Uterus (tissue), 4 donors: ENCODE measurements around the gene SIDT1. TPM values are rescaled to one million over a fixed set of nuclear protein-coding genes. Genes with fewer than 3 reads are reported as not detected.

Experiments used
- DNase-seq, 2 donors: peaks; one replicate each; pipeline ENCODE4 v3.0.0-alpha.2; 2019 to 2020
- H3K27ac ChIP-seq, 2 donors: fragments of 200-600 bp; sonication (generic); 1 replicate in 1 of 2; 2 replicates in 1 of 2; pipeline ENCODE4 v1.5.1; 2016 to 2018
- H3K27me3 ChIP-seq, 2 donors: fragments of 200-600 bp; sonication (generic); one replicate each; pipeline ENCODE4 v1.5.1; 2018 to 2019; ENCODE audit warnings: control low read depth in 1 of 2
- H3K36me3 ChIP-seq, 2 donors: fragments of 200-600 bp; sonication (generic); one replicate each; pipeline ENCODE4 v1.5.1; 2019; ENCODE audit warnings: control low read depth in 1 of 2
- H3K4me1 ChIP-seq, 2 donors: fragments of 200-600 bp; sonication (generic); one replicate each; pipeline ENCODE4 v1.5.1; 2018 to 2019; ENCODE audit warnings: control low read depth in 1 of 2
- H3K4me3 ChIP-seq, 2 donors: fragments of 200-600 bp; sonication (generic); 1 replicate in 1 of 2; 2 replicates in 1 of 2; pipeline ENCODE4 v1.5.1; 2018 to 2019; ENCODE audit warnings: mild to moderate bottlenecking in 1 of 2
- H3K9me3 ChIP-seq, 2 donors: fragments of 200-600 bp; sonication (generic); one replicate each; pipeline ENCODE4 v1.5.1; 2019; ENCODE audit warnings: control low read depth in 1 of 2
- CTCF ChIP-seq, 4 experiments: fragments of 200-600 bp in 2 of 4; fragments of 450-650 bp in 2 of 4; sonication (generic) in 2 of 4; IDR thresholded peaks; one replicate each; pipeline ENCODE4 v1.5.1; 2016 to 2019; ENCODE audit warnings: antibody characterized with exemption in 4 of 4, mild to moderate bottlenecking in 2 of 4, moderate library complexity in 1 of 4
- POLR2A ChIP-seq, 2 donors: fragments of 450-650 bp; IDR thresholded peaks; one replicate each; pipeline ENCODE4 v1.6.1; 2016; ENCODE audit warnings: antibody characterized with exemption in 2 of 2, mild to moderate bottlenecking in 1 of 2, moderate library complexity in 1 of 2
- intact Hi-C: fragments of 100-400 bp; cut with DNase I; formaldehyde crosslinking; loops from one replicate; pipeline ENCODE4 v1.15.1; 2023; ENCODE audit warnings: low total_unique reads
- total RNA-seq, 4 donors: library from RNA; depleted of rRNA in 3 of 4; stranded (reverse); fragments of >200 nt in 3 of 4; gene quantifications; one replicate each; pipeline versions ENCODE4 v1.1.0 to v1.2.4, GENCODE V29; 2014 to 2023
- donor health status: DM: yes; HTN: yes; CAD: no.

The SIDT1 gene
- total RNA-seq, 4 donors from 2014 or later = 1.8 to 3.7 TPM; not detected in 2

- Histone ChIP-seq H3K9me3 (no peaks in the 10 kb centered on the region), H3K4me1 (no peaks in the 10 kb centered on the region), H3K27ac (no peak overlapping the region), H3K27me3 (no peaks in the 10 kb centered on the region), H3K36me3 (no peaks in the 10 kb centered on the region), H3K4me3 (no peak overlapping the region)
- no peak for DNase-seq
- TF ChIP-seq CTCF (IDR thresholded peaks at IDR 0.05) (no peak), POLR2A (IDR thresholded peaks at IDR 0.05) (no peak)
- intact Hi-C loops = no loop called here
Observed at GRCh38 chr3:113559009-113559408, 26.7 kb downstream of the SIDT1 start.

GRCh38 chr3:113560271-113560670, 27.9 kb downstream of the SIDT1 start:
- Histone ChIP-seq H3K4me3 (no peak overlapping the region), H3K27me3 (no peaks in the 10 kb centered on the region), H3K9me3 (no peaks in the 10 kb centered on the region), H3K4me1 (no peaks in the 10 kb centered on the region), H3K36me3 (no peaks in the 10 kb centered on the region), H3K27ac (no peak overlapping the region)
- TF ChIP-seq POLR2A (IDR thresholded peaks at IDR 0.05) = no peak
- no peak for TF ChIP-seq CTCF (IDR thresholded peaks at IDR 0.05)
- no peak for DNase-seq
- intact Hi-C loops = no loop called here

GRCh38 chr3:113560831-113561623, 28.7 kb downstream of the SIDT1 start:
- H3K4me3 ChIP-seq = no peak overlapping the region
- intact Hi-C loops = no loop called here
- TF ChIP-seq CTCF (IDR thresholded peaks at IDR 0.05) = no peak
- no peak for TF ChIP-seq POLR2A (IDR thresholded peaks at IDR 0.05)
- no peaks in the 10 kb centered on the region for H3K4me1 ChIP-seq
- no peaks in the 10 kb centered on the region for H3K9me3 ChIP-seq
- DNase-seq = no peak
- no peak overlapping the region for H3K27ac ChIP-seq
- no peaks in the 10 kb centered on the region for H3K36me3 ChIP-seq
- no peaks in the 10 kb centered on the region for H3K27me3 ChIP-seq

- no peaks in the 10 kb centered on the region for H3K4me1 ChIP-seq
- intact Hi-C loops = no loop called here
- H3K9me3 ChIP-seq = no peaks in the 10 kb centered on the region
- no peaks in the 10 kb centered on the region for H3K27me3 ChIP-seq
- no peak for DNase-seq
- H3K27ac ChIP-seq = no peak overlapping the region
- no peaks in the 10 kb centered on the region for H3K36me3 ChIP-seq
- no peak overlapping the region for H3K4me3 ChIP-seq
- no peak for TF ChIP-seq CTCF (IDR thresholded peaks at IDR 0.05)
- TF ChIP-seq POLR2A (IDR thresholded peaks at IDR 0.05) = no peak
Observed at GRCh38 chr3:113565555-113565954, 33.2 kb downstream of the SIDT1 start.

GRCh38 chr3:113570158-113570557, 37.8 kb downstream of the SIDT1 start:
- intact Hi-C loops = no loop called here
- Histone ChIP-seq H3K36me3 (no peaks in the 10 kb centered on the region), H3K27me3 (no peaks in the 10 kb centered on the region), H3K4me1 (no peaks in the 10 kb centered on the region), H3K9me3 (no peaks in the 10 kb centered on the region), H3K4me3 (no peak overlapping the region), H3K27ac (no peak overlapping the region)
- TF ChIP-seq CTCF (IDR thresholded peaks at IDR 0.05) (no peak), POLR2A (IDR thresholded peaks at IDR 0.05) (no peak)
- DNase-seq = no peak
